GM12865 (cell line): Measurements from ENCODE around the gene PYGO2.

ENCODE experiments used
- DNase-seq: peaks from one replicate; pipeline ENCODE4 v3.0.0; 2010; ENCODE audit warnings: low read depth
- H3K4me3 ChIP-seq: 2 replicates; pipeline ENCODE4 v1.5.1; 2011; ENCODE audit warnings: mild to moderate bottlenecking, low read depth, low read length, control low read depth
- TF ChIP-seq, protein P1 (sequence below): IDR thresholded peaks from 2 replicates; pipeline ENCODE4 v1.5.1; 2011; ENCODE audit warnings: low read length, control low read depth, low read depth, inconsistent platforms; ENCODE audit not compliant: insufficient read depth; ENCODE audit errors: missing control alignments

PYGO2 gene, protein sequence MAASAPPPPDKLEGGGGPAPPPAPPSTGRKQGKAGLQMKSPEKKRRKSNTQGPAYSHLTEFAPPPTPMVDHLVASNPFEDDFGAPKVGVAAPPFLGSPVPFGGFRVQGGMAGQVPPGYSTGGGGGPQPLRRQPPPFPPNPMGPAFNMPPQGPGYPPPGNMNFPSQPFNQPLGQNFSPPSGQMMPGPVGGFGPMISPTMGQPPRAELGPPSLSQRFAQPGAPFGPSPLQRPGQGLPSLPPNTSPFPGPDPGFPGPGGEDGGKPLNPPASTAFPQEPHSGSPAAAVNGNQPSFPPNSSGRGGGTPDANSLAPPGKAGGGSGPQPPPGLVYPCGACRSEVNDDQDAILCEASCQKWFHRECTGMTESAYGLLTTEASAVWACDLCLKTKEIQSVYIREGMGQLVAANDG

DNA sequence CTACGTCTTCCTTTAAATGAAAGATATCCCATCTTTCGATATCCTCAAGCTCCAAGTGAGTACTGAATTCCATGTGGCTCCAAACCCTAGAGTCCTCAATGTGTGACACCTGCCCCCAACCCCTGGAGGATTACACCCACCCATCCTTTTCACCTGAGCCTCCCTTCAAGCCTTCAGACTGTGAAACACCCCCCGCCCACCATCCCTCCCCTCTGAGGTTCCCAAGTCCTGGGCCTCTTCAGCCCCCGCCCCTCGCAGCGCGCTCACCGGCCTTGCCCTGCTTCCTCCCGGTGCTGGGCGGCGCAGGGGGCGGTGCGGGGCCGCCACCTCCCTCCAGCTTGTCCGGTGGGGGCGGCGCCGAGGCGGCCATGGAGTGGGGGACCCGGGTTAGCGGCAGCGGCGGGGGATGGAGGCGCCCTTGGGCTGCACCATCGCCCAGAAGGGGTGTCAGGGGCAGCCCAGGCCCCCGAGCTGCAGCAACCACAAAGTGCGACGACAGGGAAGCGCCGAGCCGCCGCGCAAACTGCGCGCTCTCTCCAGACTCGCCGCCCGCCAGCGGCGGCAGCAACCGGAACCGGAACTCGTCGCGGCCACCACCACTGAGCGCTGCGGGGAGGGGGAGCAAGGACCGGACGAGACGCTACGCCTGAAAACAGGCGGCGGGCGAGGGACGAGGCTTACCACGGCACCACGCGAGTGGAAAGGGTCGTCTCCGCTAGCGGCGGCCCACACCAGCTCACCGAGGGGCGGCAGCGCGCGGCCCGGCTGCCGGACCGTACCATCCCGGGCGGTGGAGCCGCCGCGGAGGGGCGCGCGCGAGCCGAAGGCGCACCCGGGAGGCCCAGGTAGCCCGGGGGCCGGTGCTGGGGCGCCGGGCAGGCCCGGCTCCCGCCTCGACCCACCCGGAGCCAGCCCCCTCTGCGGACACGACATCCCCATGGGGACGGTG, at the start of gene PYGO2:
Gene PYGO2 (minus strand): TSS at position 576 of the 949 bp plus-strand sequence. CDS start 206 bp downstream, at position 370.
- peak within 1 kb of the TSS; percentile 90 for H3K4me3 ChIP-seq
- DNase-seq, result peak; percentile 87
- TF ChIP-seq, protein P1, sequence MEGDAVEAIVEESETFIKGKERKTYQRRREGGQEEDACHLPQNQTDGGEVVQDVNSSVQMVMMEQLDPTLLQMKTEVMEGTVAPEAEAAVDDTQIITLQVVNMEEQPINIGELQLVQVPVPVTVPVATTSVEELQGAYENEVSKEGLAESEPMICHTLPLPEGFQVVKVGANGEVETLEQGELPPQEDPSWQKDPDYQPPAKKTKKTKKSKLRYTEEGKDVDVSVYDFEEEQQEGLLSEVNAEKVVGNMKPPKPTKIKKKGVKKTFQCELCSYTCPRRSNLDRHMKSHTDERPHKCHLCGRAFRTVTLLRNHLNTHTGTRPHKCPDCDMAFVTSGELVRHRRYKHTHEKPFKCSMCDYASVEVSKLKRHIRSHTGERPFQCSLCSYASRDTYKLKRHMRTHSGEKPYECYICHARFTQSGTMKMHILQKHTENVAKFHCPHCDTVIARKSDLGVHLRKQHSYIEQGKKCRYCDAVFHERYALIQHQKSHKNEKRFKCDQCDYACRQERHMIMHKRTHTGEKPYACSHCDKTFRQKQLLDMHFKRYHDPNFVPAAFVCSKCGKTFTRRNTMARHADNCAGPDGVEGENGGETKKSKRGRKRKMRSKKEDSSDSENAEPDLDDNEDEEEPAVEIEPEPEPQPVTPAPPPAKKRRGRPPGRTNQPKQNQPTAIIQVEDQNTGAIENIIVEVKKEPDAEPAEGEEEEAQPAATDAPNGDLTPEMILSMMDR, result peak; percentile 65

DNA sequence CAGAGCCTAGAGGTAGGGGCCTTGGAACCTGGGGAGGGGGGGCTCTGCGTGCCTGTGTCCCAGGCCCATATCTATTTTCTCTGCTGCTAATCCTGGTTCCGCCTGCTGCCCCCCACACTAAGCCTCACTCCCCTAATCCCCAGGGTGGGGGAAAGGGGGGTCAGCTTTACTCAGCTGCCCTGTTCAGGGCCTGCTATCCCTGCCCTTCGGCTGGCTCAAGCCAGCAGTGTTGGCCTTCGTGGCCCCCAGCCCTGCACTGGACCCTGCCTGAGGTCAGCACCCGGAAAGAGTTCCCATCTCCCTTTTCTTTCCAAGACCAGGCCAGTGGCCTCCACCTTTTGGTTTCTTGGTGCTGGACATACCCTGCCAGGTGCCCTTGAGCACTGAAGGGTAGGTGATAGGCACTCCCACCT, 49.4 kb upstream of the PYGO2 start:
- H3K4me3 ChIP-seq, result no peak overlapping the region
- DNase-seq, result no peak
- TF ChIP-seq, protein P1, result no peak

DNA sequence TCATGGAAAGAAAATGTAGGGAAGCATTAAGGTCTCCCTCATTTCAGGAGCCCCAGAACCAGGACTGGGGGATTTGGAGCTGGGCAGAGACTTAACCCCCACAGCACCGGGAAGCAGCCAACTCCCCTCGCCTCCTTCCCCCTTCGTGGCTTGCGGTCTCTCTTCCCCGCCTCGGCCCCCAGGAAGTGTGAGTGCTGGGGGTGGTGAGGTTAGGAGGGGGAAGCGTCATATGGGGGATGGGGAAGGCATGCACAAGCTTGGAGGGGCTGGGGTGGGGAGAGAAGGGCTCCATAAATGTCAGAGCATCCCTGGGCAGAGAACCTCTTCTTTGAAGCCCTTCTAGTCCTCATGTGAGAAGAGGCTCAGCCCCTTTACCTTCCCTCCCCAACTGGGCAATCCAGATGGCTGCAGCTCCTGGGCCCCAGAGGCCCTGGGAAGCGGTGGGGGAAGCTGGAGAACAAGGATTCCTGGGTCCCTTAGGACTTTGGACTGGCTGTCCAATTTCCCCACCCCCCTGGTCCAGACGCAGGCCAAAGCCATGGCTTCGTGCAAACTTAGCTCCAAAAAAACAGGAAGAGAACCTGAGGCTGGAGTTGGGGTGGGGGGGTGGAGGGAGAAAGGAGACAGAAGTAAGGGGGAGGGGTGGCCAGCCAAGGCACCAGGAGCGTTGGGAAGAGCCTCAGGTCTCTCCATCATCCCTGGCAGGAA, 48.8 kb upstream of the PYGO2 start:
- no peak for DNase-seq
- TF ChIP-seq, protein P1, result no peak
- no peak overlapping the region for H3K4me3 ChIP-seq

DNA sequence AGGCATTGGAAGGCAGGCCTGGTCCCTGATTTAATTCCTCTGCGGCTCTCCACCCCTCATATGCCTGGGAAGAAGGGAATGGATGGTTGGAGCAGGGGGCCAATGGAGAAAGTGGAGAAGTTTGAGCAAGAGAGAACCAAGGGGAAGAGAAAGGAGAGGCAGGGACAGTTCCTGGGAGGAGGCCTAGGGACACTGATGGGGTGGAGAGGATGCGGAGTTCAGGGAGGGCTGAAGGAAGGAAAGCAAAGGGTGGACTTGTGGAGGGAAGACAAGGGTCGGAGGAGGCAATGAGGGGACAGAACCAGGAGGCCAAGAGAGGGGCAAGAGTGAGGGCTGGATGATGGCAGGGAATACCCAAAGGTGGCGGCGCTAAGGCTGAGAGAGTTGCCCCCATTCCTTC, 48.2 kb upstream of the PYGO2 start:
- no peak overlapping the region for H3K4me3 ChIP-seq
- DNase-seq, result no peak
- TF ChIP-seq, protein P1, result no peak

DNA sequence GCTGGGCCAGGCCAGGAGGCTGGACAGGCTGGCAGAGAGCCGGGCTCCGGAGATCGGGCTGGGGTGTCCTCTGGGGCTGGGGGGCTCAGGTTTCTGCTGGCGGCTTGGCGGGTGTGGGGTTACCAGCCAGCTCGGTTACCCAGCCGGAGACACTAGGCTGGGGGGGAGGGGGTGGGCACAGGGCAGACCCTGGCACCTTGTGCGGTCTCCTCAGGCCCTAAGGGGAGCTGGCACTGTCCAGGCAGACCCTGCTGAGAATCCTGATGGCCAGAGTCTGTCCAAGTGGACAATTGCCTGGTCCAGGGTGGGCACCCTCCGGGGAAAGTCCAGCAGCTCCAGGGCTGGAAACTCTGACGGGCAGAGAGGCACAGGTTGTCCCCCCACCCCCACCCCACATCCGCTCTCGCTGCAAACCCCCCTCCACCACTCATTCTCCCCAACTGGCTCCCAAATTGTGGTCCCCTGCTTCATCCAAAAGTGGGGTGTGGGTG, 47.7 kb upstream of the PYGO2 start:
- TF ChIP-seq, protein P1, result no peak
- DNase-seq, result no peak
- no peak overlapping the region for H3K4me3 ChIP-seq
